ELR (cell line): ENCODE data around the gene LSP1.

ENCODE experiments used
- DNase-seq: peaks from one replicate; pipeline ENCODE4 v3.0.0-alpha.2; 2015; ENCODE audit warnings: low read depth

Gene LSP1

GRCh38 chr11:1917523-1918435, 64.9 kb downstream of the LSP1 start:
- DNase-seq: no peak

- no peak for DNase-seq
These were observed 65.8 kb downstream of the LSP1 start for GRCh38 chr11:1918436-1919315.

- DNase-seq: no peak
These were observed 66.7 kb downstream of the LSP1 start, which contains the start of gene TNNT3 for GRCh38 chr11:1919391-1920127. Gene TNNT3, plus strand, starts transcription at chr11:1919703. Its CDS starts 3,172 bp downstream, at chr11:1922875.

- DNase-seq: no peak
These were observed 67.4 kb downstream of the LSP1 start for GRCh38 chr11:1920128-1920908.

- no peak for DNase-seq
These were observed 68.2 kb downstream of the LSP1 start for GRCh38 chr11:1920909-1921573.

GRCh38 chr11:1921574-1922141, 68.8 kb downstream of the LSP1 start:
- no peak for DNase-seq

- no peak for DNase-seq
These were observed 69.7 kb downstream of the LSP1 start for GRCh38 chr11:1922481-1923081.

GRCh38 chr11:1923201-1923956, 70.5 kb downstream of the LSP1 start:
- DNase-seq: no peak

GRCh38 chr11:1924181-1924580, 71.3 kb downstream of the LSP1 start:
- no peak for DNase-seq

- DNase-seq: no peak
These were observed 71.9 kb downstream of the LSP1 start for GRCh38 chr11:1924646-1925372.

GRCh38 chr11:1925373-1926155, 72.7 kb downstream of the LSP1 start:
- DNase-seq: no peak

- no peak for DNase-seq
These were observed 73.5 kb downstream of the LSP1 start for GRCh38 chr11:1926156-1927025.

- no peak for DNase-seq
These were observed 74.4 kb downstream of the LSP1 start for GRCh38 chr11:1927026-1927847.

- DNase-seq: no peak
These were observed 75.1 kb downstream of the LSP1 start for GRCh38 chr11:1927848-1928469.

- no peak for DNase-seq
These were observed 75.6 kb downstream of the LSP1 start for GRCh38 chr11:1928470-1928890.
